Measurements from ENCODE around the gene SKA3.

- TF ChIP-seq CTCF (IDR thresholded peaks at IDR 0.05; ENCODE audit: low read length) = no peak
- TF ChIP-seq EZH2phosphoT487 (IDR thresholded peaks at IDR 0.05; ENCODE audit: low read length) = no peak
- no peak for TF ChIP-seq EZH2 (optimal IDR thresholded peaks at IDR 0.05; ENCODE audit: low read depth, low read length)
These were observed 27.6 kb downstream of the SKA3 start for GRCh38 chr13:21148557-21149258.
